GM12873 (cell line): ENCODE data around the gene PDK2.

Source experiments
- CTCF ChIP-seq: IDR thresholded peaks from 2 replicates; pipeline ENCODE4 v1.5.1; 2012; ENCODE audit warnings: low read depth, mild to moderate bottlenecking, moderate library complexity, low read length, control low read depth; ENCODE audit not compliant: insufficient read depth; ENCODE audit errors: missing control alignments

Gene PDK2

GRCh38 chr17:50141026-50141744, 46.0 kb downstream of the PDK2 start:
- no peak for TF ChIP-seq CTCF

- no peak for TF ChIP-seq CTCF
These were observed 46.6 kb downstream of the PDK2 start for GRCh38 chr17:50141745-50142110.

- TF ChIP-seq CTCF, result no peak
These were observed 48.5 kb downstream of the PDK2 start for GRCh38 chr17:50143461-50144176.

GRCh38 chr17:50144355-50144754, 49.2 kb downstream of the PDK2 start:
- TF ChIP-seq CTCF, result no peak

- TF ChIP-seq CTCF, result no peak
These were observed 49.8 kb downstream of the PDK2 start for GRCh38 chr17:50144845-50145531.

GRCh38 chr17:50145532-50146229, 50.5 kb downstream of the PDK2 start:
- TF ChIP-seq CTCF, result no peak
